ENCODE measurements around the gene ADGRD2. TPM values are rescaled to one million over a fixed set of nuclear protein-coding genes. Genes with fewer than 3 reads are reported as not detected.

The ADGRD2 gene
- polyA plus RNA-seq, 2 of the 4 experiments (the other 2 are of a cell fraction) = not detected

GRCh38 chr9:124442826-124443225 lies 7.4 kb upstream of the ADGRD2 start:
- CTCF ChIA-PET = interaction anchor here (0.8 to 2.1 kb wide), 3 partner anchors 22 to 94 kb away, joined by 3 to 9 read pairs (median 5); no protein-coding TSS in a partner anchor

GRCh38 chr9:124443625-124444024 lies 6.6 kb upstream of the ADGRD2 start:
- DNase-seq (ENCODE audit: low read depth in 1 of 2, low spot score in 1 of 2) (no peak), FAIRE-seq (no peak), ATAC-seq (no peak)
- Histone ChIP-seq H3K9me3 (no peaks in the 10 kb centered on the region; the same call in 2 of the 3 replicates), H3K4me2 (no peak overlapping the region), H3K4me1 (no peaks in the 10 kb centered on the region), H3K4me3 (no peak overlapping the region), H3K27ac (no peak overlapping the region)
- no peak for TF ChIP-seq JUN (IDR thresholded peaks at IDR 0.05)
- 66% methylated on average over 2 of the region's 2 CpGs for WGBS (ENCODE audit: missing lambda C conversion rate)
- CTCF ChIA-PET = no interaction called here
- POLR2A ChIA-PET = no interaction called here

More at GRCh38 chr9:124442826-124443225, 7.4 kb upstream of the ADGRD2 start:
- POLR2A ChIA-PET = no interaction called here
- DNase-seq (ENCODE audit: low read depth in 1 of 2, low spot score in 1 of 2) (no peak), FAIRE-seq (no peak), ATAC-seq (no peak)
- no peak for TF ChIP-seq CHD2 (IDR thresholded peaks at IDR 0.05; ENCODE audit: low read length, partially characterized antibody)
- TF ChIP-seq POLR2AphosphoS2 (conservative IDR thresholded peaks at IDR 0.05; ENCODE audit: low read length) = no peak
- TF ChIP-seq GATA3 (IDR thresholded peaks at IDR 0.05; ENCODE audit: borderline replicate concordance) = no peak
- TF ChIP-seq TP53 (CRISPR knock-in tag; IDR thresholded peaks at IDR 0.05) = no peak
- Histone ChIP-seq H3K4me3 (no peak overlapping the region), H3K9me3 (no peaks in the 10 kb centered on the region; the same call in 2 of the 3 replicates), H3K27ac (no peak overlapping the region), H3K4me1 (no peaks in the 10 kb centered on the region), H3K4me2 (no peak overlapping the region)
- 93% methylated on average over 3 of the region's 3 CpGs for WGBS (ENCODE audit: missing lambda C conversion rate)

- no peaks in the 10 kb centered on the region for H3K4me1 ChIP-seq
- DNase-seq (ENCODE audit: low read depth in 1 of 2, low spot score in 1 of 2) (no peak), ATAC-seq (no peak), FAIRE-seq (no peak)
- 65% methylated on average over 3 of the region's 3 CpGs for WGBS (ENCODE audit: missing lambda C conversion rate)
- H3K4me3 ChIP-seq = no peak overlapping the region
- ChIA-PET POLR2A (no interaction called here), CTCF (interaction anchor here (2.8 kb wide), 1 partner anchor 19 kb away, joined by 5 read pairs; no protein-coding TSS in a partner anchor)
- TF ChIP-seq FOXS1 (CRISPR knock-in tag; IDR thresholded peaks at IDR 0.05) (no peak), E2F6 (IDR thresholded peaks at IDR 0.05; ENCODE audit: borderline replicate concordance, low read depth) (no peak)
- no peaks in the 10 kb centered on the region; the same call in 2 of the 3 replicates for H3K9me3 ChIP-seq
- H3K4me2 ChIP-seq = no peak overlapping the region
- H3K27ac ChIP-seq = no peak overlapping the region
Observed at GRCh38 chr9:124444166-124444565, 6.1 kb upstream of the ADGRD2 start.

GRCh38 chr9:124447297-124447661 lies 3.0 kb upstream of the ADGRD2 start:
- no peak overlapping the region for H3K27ac ChIP-seq
- no peaks in the 10 kb centered on the region; the same call in 2 of the 3 replicates for H3K9me3 ChIP-seq
- DNase-seq (ENCODE audit: low read depth in 1 of 2, low spot score in 1 of 2) = no peak
- no peaks in the 10 kb centered on the region; the same call in 2 of the 3 replicates for H3K4me1 ChIP-seq
- no peak for TF ChIP-seq KDM5A (IDR thresholded peaks at IDR 0.05)
- no peak for TF ChIP-seq NPAS2 (CRISPR knock-in tag; IDR thresholded peaks at IDR 0.05; ENCODE audit: borderline replicate concordance)
- no peak for TF ChIP-seq SMC3 (IDR thresholded peaks at IDR 0.05)
- TF ChIP-seq MAFK (IDR thresholded peaks at IDR 0.05; ENCODE audit: partially characterized antibody) = no peak
- TF ChIP-seq TFCP2L1 (CRISPR knock-in tag; IDR thresholded peaks at IDR 0.05) = no peak
- no peak for TF ChIP-seq NR3C1 (IDR thresholded peaks at IDR 0.05)
- TF ChIP-seq CHD4 (IDR thresholded peaks at IDR 0.05; ENCODE audit: borderline replicate concordance) = no peak
- TF ChIP-seq CTCF (IDR thresholded peaks at IDR 0.05) = no peak
- TF ChIP-seq EP300 (IDR thresholded peaks at IDR 0.05) = no peak
- no peak for TF ChIP-seq CBX8 (IDR thresholded peaks at IDR 0.05)
- no peak for TF ChIP-seq HOXA7 (CRISPR knock-in tag; IDR thresholded peaks at IDR 0.05)
- no peak for TF ChIP-seq FOSL2 (IDR thresholded peaks at IDR 0.05)
- TF ChIP-seq FOSL2 (CRISPR knock-in tag; IDR thresholded peaks at IDR 0.05) = no peak
- no peak for TF ChIP-seq ATOH8 (CRISPR knock-in tag; IDR thresholded peaks at IDR 0.05; ENCODE audit: low read depth)
- TF ChIP-seq PBX3 (IDR thresholded peaks at IDR 0.05) = no peak
- no peak for TF ChIP-seq E2F6 (IDR thresholded peaks at IDR 0.05; ENCODE audit: borderline replicate concordance, low read depth)
- no peak for TF ChIP-seq KDM1A (IDR thresholded peaks at IDR 0.05; ENCODE audit: low read depth)
- no peak for TF ChIP-seq HES2 (IDR thresholded peaks at IDR 0.05)
- ChIA-PET CTCF (interaction anchor here (1.6 to 2.8 kb wide), 2 partner anchors 16 to 28 kb away, joined by 5 to 6 read pairs; no protein-coding TSS in a partner anchor), POLR2A (no interaction called here)
- no peak overlapping the region for H3K4me2 ChIP-seq
- no peak for ATAC-seq
- FAIRE-seq = no peak
- WGBS (ENCODE audit: missing lambda C conversion rate) = 80% methylated on average over 4 of the region's 4 CpGs
- no peak overlapping the region for H3K4me3 ChIP-seq
